HFF-Myc (cell line): ENCODE data around the gene UBE2R2.
"Not testable (repeated sequence)": the region's sequence is repeated elsewhere in the genome, so short reads cannot be mapped to it uniquely, and the experiment has no call there.

ENCODE experiments used
- DNase-seq: peaks from one replicate; pipeline ENCODE4 v3.0.0-alpha.2; 2011; ENCODE audit warnings: low read depth; ENCODE audit errors: extremely low read depth
- H3K4me3 ChIP-seq: replicated peaks from 2 replicates; pipeline ENCODE4 v1.5.1; 2011; ENCODE audit warnings: low read depth, mild to moderate bottlenecking, control low read depth, low read length
- TF ChIP-seq, protein P1 (sequence below): IDR thresholded peaks from 2 replicates; pipeline ENCODE4 v1.5.1; 2012; ENCODE audit warnings: mild to moderate bottlenecking, low read depth, low read length, control low read depth; ENCODE audit errors: missing control alignments

UBE2R2 gene

DNA sequence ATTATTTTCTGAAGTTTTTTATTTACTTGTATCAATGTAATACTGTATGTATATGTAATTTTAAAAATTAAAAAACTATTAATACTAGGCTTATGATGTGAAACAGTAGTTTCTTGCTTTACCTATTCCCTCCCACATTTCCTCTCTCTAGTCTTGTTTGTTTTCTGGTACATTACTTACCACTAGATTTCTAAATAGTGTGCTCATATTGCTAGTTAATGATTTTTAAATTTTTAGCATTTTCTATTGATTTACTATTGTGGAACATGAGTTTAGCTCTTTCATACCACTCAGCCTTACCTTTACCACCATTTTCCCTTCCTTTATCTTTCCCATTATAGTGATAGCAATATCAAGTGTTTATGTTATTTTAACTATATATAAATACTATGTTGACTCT is 39.3 kb downstream of the UBE2R2 start:
- TF ChIP-seq, protein P1, sequence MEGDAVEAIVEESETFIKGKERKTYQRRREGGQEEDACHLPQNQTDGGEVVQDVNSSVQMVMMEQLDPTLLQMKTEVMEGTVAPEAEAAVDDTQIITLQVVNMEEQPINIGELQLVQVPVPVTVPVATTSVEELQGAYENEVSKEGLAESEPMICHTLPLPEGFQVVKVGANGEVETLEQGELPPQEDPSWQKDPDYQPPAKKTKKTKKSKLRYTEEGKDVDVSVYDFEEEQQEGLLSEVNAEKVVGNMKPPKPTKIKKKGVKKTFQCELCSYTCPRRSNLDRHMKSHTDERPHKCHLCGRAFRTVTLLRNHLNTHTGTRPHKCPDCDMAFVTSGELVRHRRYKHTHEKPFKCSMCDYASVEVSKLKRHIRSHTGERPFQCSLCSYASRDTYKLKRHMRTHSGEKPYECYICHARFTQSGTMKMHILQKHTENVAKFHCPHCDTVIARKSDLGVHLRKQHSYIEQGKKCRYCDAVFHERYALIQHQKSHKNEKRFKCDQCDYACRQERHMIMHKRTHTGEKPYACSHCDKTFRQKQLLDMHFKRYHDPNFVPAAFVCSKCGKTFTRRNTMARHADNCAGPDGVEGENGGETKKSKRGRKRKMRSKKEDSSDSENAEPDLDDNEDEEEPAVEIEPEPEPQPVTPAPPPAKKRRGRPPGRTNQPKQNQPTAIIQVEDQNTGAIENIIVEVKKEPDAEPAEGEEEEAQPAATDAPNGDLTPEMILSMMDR = no peak
- no peak for DNase-seq
- H3K4me3 ChIP-seq = no peak overlapping the region

DNA sequence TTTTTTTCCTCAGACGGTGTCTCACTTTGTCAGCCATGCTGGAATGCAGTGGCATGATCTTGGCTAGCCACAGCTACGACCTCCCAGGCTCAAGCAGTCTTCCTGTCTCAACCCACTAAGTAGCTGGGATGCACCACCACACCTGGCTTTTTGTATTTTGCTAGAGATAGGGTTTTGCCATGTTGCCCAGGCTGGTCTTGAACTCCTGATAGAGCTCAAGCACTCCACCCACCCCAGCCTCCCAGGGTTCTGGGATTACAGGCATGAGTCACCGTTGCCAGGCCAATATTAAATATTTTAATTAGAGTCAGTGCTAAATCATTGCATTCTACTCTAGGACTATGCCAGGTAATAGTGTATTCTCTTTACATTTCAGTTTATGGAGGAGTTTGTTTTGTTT is 41.5 kb downstream of the UBE2R2 start:
- DNase-seq = no peak
- no peak overlapping the region for H3K4me3 ChIP-seq
- TF ChIP-seq, protein P1 = no peak

DNA sequence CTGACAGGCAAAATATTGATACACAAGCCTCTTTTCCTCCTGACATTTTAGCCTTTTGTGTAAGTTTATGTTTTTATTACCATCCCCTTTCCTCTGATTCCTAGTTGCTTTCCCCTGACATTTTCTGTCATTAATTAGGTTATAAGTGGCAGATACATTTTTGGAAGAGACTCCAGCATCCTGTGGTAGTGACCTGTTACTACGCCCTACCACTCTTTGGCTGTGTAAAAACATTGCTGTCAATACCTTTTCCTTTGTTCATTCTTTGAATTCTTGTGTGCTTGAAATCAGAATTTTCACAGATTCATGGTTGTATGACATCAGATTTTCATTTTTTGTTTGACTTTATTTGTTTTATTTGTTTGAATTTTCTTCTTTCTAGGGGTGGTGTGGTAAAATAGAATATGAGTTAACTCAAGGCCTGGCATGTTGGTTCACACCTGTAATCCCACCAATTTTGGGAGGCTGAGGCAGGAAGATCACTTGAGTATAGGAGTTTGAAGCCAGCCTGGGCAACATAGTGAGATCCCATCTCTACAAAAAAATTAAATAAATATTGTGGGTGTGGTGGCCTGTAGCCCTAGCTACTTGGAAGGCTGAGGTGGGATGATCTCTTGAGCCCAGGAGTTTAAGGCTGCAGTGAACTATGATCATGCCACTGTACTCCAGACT is 43.4 kb downstream of the UBE2R2 start:
- DNase-seq = no peak
- TF ChIP-seq, protein P1 = no peak
- H3K4me3 ChIP-seq = no peak overlapping the region

DNA sequence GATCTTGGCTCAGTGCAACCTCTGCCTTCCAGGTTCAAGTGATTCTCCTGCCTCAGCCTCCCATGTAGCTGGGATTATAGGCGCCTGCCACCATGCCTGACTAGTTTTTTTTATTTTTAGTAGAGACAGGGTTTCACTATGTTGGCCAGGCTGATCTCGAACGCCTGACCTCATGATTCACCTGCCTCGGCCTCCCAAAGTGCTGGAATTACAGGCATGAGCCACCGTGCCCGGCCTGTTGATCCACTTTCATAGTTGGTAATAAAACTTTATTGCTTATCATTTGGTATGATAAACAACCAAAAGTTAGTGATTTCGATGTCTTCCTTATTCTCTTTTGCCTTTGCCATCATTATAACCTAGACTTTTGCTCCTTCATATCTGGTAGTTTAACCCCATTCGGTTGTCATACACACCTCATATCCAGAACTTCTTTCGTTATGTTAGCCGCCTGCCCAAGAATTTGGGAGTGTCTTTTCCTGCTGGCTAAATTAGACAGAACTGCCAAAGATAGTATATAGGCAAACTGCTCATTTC is 45.0 kb downstream of the UBE2R2 start:
- H3K4me3 ChIP-seq = no peak overlapping the region
- no peak for DNase-seq
- TF ChIP-seq, protein P1 = no peak

DNA sequence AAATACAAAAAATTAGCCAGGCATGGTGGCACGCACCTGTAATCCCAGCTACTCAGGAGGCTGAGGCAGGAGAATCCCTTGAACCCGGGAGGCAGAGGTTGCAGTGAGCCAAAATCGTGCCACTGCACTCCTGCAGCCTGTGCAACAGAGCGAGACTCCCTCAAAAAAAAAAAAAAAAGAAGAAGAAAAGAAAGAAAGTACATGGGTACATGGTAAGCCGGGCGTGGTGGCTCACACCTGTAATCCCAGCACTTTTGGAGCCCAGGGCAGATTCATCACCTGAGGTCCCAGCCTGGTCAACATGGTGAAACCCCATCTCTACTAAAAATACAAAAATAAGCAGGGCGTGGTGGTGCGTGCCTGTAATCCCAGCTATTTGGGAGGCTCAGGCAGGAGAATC is 46.1 kb downstream of the UBE2R2 start:
- not testable (repeated sequence) for H3K4me3 ChIP-seq, DNase-seq

DNA sequence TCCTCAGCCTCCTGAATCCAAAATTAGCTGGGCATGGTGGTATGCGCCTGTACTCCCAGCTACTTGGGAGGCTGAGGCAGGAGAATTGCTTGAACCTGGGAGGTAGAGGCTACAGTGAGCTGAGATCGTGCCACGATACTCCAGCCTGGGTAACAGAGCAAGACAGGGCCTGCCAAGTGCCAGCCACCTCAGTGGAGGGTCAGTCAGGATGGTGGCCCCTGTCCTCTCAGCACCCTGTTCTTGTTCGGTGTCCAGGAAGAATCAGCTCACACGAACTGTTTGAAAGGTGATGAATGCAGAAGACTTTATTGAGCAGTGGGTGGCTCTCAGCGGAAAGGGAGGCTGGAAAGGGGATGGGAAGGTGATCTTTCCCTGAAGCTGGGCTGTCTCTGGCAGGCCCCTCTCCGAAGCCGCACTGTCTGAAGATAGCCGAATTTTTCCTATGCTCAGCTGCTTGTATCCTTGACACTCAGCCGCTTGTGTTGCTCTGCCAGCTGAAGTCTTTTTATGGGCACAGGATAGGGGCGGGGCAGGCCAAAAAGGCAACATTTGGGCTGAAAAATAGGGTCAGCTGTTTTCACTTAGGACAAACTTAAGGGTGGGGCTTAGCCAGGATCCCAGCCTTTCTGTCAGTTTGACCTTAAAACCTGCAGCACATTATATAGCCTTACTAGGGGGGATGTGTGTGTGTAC is 50.9 kb downstream of the UBE2R2 start:
- no peak overlapping the region for H3K4me3 ChIP-seq
- TF ChIP-seq, protein P1 = no peak
- DNase-seq = peak; percentile 62

DNA sequence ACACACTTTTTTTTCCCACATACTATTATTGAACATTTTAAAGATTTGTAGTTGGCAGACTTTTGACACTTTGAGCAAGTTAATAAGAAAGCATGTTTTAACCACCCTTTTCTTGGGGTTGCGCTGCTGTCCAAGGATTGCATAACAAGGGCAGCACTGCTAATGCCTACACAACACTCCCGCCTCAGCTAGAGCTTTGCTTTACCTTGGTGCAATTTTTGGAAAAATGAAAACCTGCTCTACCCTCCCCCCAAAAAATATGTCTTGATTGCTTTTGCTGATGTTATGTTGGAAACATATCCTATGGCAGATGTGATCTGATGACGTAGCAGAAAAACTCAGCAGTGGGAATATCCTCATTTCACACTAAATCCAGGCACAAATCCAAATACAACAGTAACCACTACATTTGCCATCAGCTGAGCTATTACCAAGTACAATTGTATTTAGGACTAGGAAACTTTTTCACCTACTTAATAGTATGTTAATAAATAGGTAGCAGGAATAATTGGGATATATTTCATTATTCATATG is 51.5 kb downstream of the UBE2R2 start:
- DNase-seq = no peak
- TF ChIP-seq, protein P1 = no peak
- H3K4me3 ChIP-seq = no peak overlapping the region

DNA sequence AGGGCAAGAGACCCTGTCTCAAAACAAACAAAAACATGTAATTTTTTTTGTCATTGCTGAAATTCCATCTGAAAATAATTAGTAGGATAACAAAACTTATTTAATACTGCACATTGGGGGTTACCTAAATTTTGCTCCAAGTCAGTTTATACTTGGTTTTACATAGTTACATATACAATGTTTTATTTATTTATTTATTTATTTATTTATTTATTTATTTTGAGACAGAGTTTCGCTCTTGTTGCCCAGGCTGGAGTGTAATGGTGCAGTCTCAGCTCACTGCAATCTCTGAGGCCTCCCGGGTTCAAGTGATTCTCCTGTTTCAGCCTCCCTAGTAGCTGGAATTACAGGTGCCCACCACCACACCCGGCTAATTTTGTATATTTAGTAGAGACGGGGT is 52.3 kb downstream of the UBE2R2 start:
- H3K4me3 ChIP-seq, DNase-seq: not testable (repeated sequence)
